Gastrocnemius medialis (tissue), 4 donors: ENCODE measurements around the gene TP73. TPM values are rescaled to one million over a fixed set of nuclear protein-coding genes. Genes with fewer than 3 reads are reported as not detected.

Source experiments
- ATAC-seq, 2 donors: fragments of 150-250 bp; one replicate each; pipeline ENCODE4 v1.9.1; 2016
- DNase-seq, 2 donors: peaks; one replicate each; pipeline ENCODE4 v3.0.0-alpha.2; 2019
- H3K27ac ChIP-seq, 4 donors: fragments of 200-600 bp; sonication (generic); 1 replicate in 1 of 4; 2 replicates in 3 of 4; pipeline ENCODE4 v1.5.1; 2016 to 2018; ENCODE audit warnings: mild to moderate bottlenecking in 2 of 4, moderate library complexity in 1 of 4
- H3K27me3 ChIP-seq, 3 donors: fragments of 200-600 bp; sonication (generic) in 2 of 3; 1 replicate in 1 of 3; 2 replicates in 2 of 3; pipeline versions ENCODE4 v1.5.1 to v1.6.0; 2016 to 2019; ENCODE audit warnings: mild to moderate bottlenecking in 1 of 3, moderate library complexity in 1 of 3
- H3K36me3 ChIP-seq, 2 donors: fragments of 200-600 bp; sonication (generic) in 1 of 2; one replicate each; pipeline ENCODE4 v1.5.1; 2017 to 2018
- H3K4me1 ChIP-seq, 2 donors: fragments of 200-600 bp; sonication (generic) in 1 of 2; one replicate each; pipeline ENCODE4 v1.5.1; 2016 to 2017; ENCODE audit warnings: mild to moderate bottlenecking in 2 of 2
- H3K4me3 ChIP-seq, 4 donors: fragments of 200-600 bp; sonication (generic) in 3 of 4; 1 replicate in 1 of 4; 2 replicates in 3 of 4; pipeline ENCODE4 v1.5.1; 2016 to 2019; ENCODE audit warnings: mild to moderate bottlenecking in 2 of 4
- H3K9me3 ChIP-seq, 3 donors: fragments of 200-600 bp; sonication (generic) in 2 of 3; 1 replicate in 1 of 3; 2 replicates in 2 of 3; pipeline ENCODE4 v1.5.1; 2016 to 2019
- CTCF ChIP-seq, 5 experiments: fragments of 450-650 bp in 3 of 5; fragments of 200-600 bp in 2 of 5; sonication (generic) in 2 of 5; IDR thresholded peaks in 4 of 5; conservative IDR thresholded peaks in 1 of 5; 1 replicate in 4 of 5; 2 replicates in 1 of 5; pipeline ENCODE4 v1.5.1; 2016 to 2019; ENCODE audit warnings: antibody characterized with exemption in 5 of 5, mild to moderate bottlenecking in 3 of 5, moderate library complexity in 3 of 5
- POLR2A ChIP-seq, 2 donors: fragments of 450-650 bp; IDR thresholded peaks; one replicate each; pipeline ENCODE4 v1.6.1; 2017; ENCODE audit warnings: antibody characterized with exemption in 2 of 2, mild to moderate bottlenecking in 2 of 2, moderate library complexity in 2 of 2
- in situ Hi-C, 4 donors: fragments of 200-750 bp; cut with MboI; loops; one replicate each; pipeline versions ENCODE4 v1.15.0 to v1.8.0; 2017; ENCODE audit warnings: low sequenced_read_pairs in 4 of 4
- intact Hi-C: fragments of 100-400 bp; cut with DNase I; formaldehyde crosslinking; loops from one replicate; pipeline ENCODE4 v1.15.1; 2023; ENCODE audit warnings: low total_unique reads
- total RNA-seq, 4 donors: library from RNA; depleted of rRNA; stranded (reverse); fragments of >200 nt; gene quantifications; one replicate each; pipeline versions ENCODE4 v1.1.0 to v1.2.3, GENCODE V29; 2016

Gene TP73
- total RNA-seq, 4 donors from 2014 or later = 0.07 TPM; not detected in 3

- intact Hi-C loops (no loop called here), in situ Hi-C loops (loop anchor here in 1 of 4 donors (25.0 kb wide), 1 partner anchor 110 kb away; no protein-coding TSS in a partner anchor)
- Histone ChIP-seq H3K4me3 (no peak overlapping the region), H3K4me1 (no peaks in the 10 kb centered on the region), H3K36me3 (no peaks in the 10 kb centered on the region), H3K9me3 (no peaks in the 10 kb centered on the region), H3K27ac (no peak overlapping the region), H3K27me3 (peaks cover 0 to 2% (median 0%) of the 10 kb centered on the region in 3 donors)
- ATAC-seq = no peak
- no peak for DNase-seq
- no peak for TF ChIP-seq CTCF (IDR thresholded peaks at IDR 0.05 in 4 of 5, conservative IDR thresholded peaks at IDR 0.05 in 1 of 5)
- no peak for TF ChIP-seq POLR2A (IDR thresholded peaks at IDR 0.05)
Measured at GRCh38 chr1:3702528-3702927, 50.2 kb downstream of the TP73 start.

- DNase-seq = no peak
- ATAC-seq = no peak
- intact Hi-C loops = no loop called here
- no peak overlapping the region for H3K27ac ChIP-seq
- H3K4me3 ChIP-seq = no peak overlapping the region
- H3K9me3 ChIP-seq = no peaks in the 10 kb centered on the region
- no peaks in the 10 kb centered on the region for H3K4me1 ChIP-seq
- H3K36me3 ChIP-seq = no peaks in the 10 kb centered on the region
- in situ Hi-C loops = loop anchor here in 1 of 4 donors (25.0 kb wide), 1 partner anchor 109 kb away; no protein-coding TSS in a partner anchor
- TF ChIP-seq POLR2A (IDR thresholded peaks at IDR 0.05) = no peak
- no peak for TF ChIP-seq CTCF (IDR thresholded peaks at IDR 0.05 in 4 of 5, conservative IDR thresholded peaks at IDR 0.05 in 1 of 5)
- H3K27me3 ChIP-seq = peaks cover 0 to 2% (median 0%) of the 10 kb centered on the region in 3 donors
Measured at GRCh38 chr1:3702990-3703728, 50.8 kb downstream of the TP73 start.

GRCh38 chr1:3703786-3704371 is 51.6 kb downstream of the TP73 start:
- DNase-seq (no peak), ATAC-seq (no peak)
- TF ChIP-seq CTCF (IDR thresholded peaks at IDR 0.05 in 4 of 5, conservative IDR thresholded peaks at IDR 0.05 in 1 of 5) (no peak), POLR2A (IDR thresholded peaks at IDR 0.05) (no peak)
- peaks cover 0 to 2% (median 1%) of the 10 kb centered on the region in 3 donors for H3K27me3 ChIP-seq
- H3K9me3 ChIP-seq = no peaks in the 10 kb centered on the region
- no peaks in the 10 kb centered on the region for H3K4me1 ChIP-seq
- no peak overlapping the region for H3K4me3 ChIP-seq
- H3K36me3 ChIP-seq = no peaks in the 10 kb centered on the region
- no peak overlapping the region for H3K27ac ChIP-seq
- in situ Hi-C loops (loop anchor here in 1 of 4 donors (25.0 kb wide), 1 partner anchor 108 kb away; no protein-coding TSS in a partner anchor), intact Hi-C loops (no loop called here)

GRCh38 chr1:3705341-3705950 is 53.1 kb downstream of the TP73 start:
- Histone ChIP-seq H3K9me3 (no peaks in the 10 kb centered on the region), H3K4me3 (no peak overlapping the region), H3K27me3 (peaks cover 0 to 2% (median 0%) of the 10 kb centered on the region in 3 donors), H3K36me3 (no peaks in the 10 kb centered on the region), H3K27ac (no peak overlapping the region), H3K4me1 (no peaks in the 10 kb centered on the region)
- in situ Hi-C loops (loop anchor here in 1 of 4 donors (25.0 kb wide), 1 partner anchor 107 kb away; no protein-coding TSS in a partner anchor), intact Hi-C loops (no loop called here)
- no peak for TF ChIP-seq POLR2A (IDR thresholded peaks at IDR 0.05)
- TF ChIP-seq CTCF (IDR thresholded peaks at IDR 0.05 in 4 of 5, conservative IDR thresholded peaks at IDR 0.05 in 1 of 5) = no peak
- ATAC-seq (no peak), DNase-seq (no peak)
